ENCODE results near the gene CD28. TPM values are rescaled to one million over a fixed set of nuclear protein-coding genes. Genes with fewer than 3 reads are reported as not detected.
"Not testable (repeated sequence)": the region's sequence is repeated elsewhere in the genome, so short reads cannot be mapped to it uniquely, and the experiment has no call there.

Gene CD28
- total RNA-seq, 2 donors from 2014 or later = 1.5 to 1.9 TPM

GRCh38 chr2:203780231-203780630 lies 73.8 kb downstream of the CD28 start:
- TF ChIP-seq CTCF (IDR thresholded peaks at IDR 0.05) = no peak
- intact Hi-C loops (cut with DNase I) = no loop called here
- no peaks in the 10 kb centered on the region for H3K36me3 ChIP-seq

GRCh38 chr2:203781151-203781550 lies 74.7 kb downstream of the CD28 start:
- Histone ChIP-seq H3K4me3 (no peak overlapping the region), H3K27me3 (no peaks in the 10 kb centered on the region), H3K36me3 (no peaks in the 10 kb centered on the region), H3K9me3 (no peaks in the 10 kb centered on the region), H3K9ac (ENCODE audit: low read depth in 2 of 2, low read length in 2 of 2) (no peak overlapping the region), H3K4me1 (no peaks in the 10 kb centered on the region), H3K27ac (no peak overlapping the region)
- no peak for TF ChIP-seq CTCF (IDR thresholded peaks at IDR 0.05)
- no peak for DNase-seq
- intact Hi-C loops (cut with DNase I) = no loop called here

More at GRCh38 chr2:203780231-203780630, 73.8 kb downstream of the CD28 start:
- H3K4me3 ChIP-seq = no peak overlapping the region
- H3K4me1 ChIP-seq = no peaks in the 10 kb centered on the region
- H3K9ac ChIP-seq (ENCODE audit: low read depth in 2 of 2, low read length in 2 of 2) = no peak overlapping the region
- H3K27ac ChIP-seq = no peak overlapping the region
- H3K27me3 ChIP-seq = no peaks in the 10 kb centered on the region
- no peak for DNase-seq
- H3K9me3 ChIP-seq = no peaks in the 10 kb centered on the region

DNA sequence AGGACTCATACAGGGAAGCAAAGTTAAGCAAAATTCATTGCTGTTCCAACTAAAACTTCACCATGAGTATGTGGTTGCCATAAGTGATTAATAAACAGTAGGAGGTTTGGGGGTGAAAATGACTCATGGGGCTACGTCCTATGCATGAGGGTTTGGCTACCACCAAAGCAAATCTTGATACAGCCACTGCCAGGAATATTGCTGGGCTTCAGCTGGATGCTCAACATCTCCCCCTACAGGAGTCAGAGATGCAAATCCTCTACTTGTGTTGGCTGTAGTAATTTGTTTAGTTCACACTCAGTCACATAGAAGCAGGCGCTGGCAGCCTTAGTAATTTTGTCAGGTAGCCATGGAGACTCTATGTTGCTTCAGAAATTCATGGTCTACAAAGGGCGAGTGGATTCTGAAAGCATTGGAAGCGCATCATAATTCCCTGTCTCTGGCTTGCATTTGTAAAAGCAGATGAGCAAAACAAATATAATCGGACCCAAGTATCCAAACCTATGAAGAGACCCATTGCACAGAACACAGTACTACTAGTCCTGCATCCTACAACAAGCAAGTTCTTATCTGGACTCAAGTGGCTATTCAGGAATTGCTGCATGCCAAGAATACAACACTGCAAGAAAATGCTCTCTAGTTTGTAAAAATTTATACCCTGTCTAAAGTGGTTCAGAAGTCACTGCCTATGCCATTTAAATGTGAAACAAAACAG lies 76.0 kb downstream of the CD28 start:
- H3K27me3 ChIP-seq = no peaks in the 10 kb centered on the region
- H3K9me3 ChIP-seq = no peaks in the 10 kb centered on the region
- H3K27ac ChIP-seq = no peak overlapping the region
- no peak overlapping the region for H3K4me3 ChIP-seq
- DNase-seq = peak; percentile 61
- H3K9ac ChIP-seq (ENCODE audit: low read depth in 2 of 2, low read length in 2 of 2) = no peak overlapping the region
- TF ChIP-seq CTCF (IDR thresholded peaks at IDR 0.05) = peak; percentile 61
- intact Hi-C loops (cut with DNase I) = no loop called here
- H3K4me1 ChIP-seq = no peaks in the 10 kb centered on the region
- H3K36me3 ChIP-seq = no peaks in the 10 kb centered on the region

DNA sequence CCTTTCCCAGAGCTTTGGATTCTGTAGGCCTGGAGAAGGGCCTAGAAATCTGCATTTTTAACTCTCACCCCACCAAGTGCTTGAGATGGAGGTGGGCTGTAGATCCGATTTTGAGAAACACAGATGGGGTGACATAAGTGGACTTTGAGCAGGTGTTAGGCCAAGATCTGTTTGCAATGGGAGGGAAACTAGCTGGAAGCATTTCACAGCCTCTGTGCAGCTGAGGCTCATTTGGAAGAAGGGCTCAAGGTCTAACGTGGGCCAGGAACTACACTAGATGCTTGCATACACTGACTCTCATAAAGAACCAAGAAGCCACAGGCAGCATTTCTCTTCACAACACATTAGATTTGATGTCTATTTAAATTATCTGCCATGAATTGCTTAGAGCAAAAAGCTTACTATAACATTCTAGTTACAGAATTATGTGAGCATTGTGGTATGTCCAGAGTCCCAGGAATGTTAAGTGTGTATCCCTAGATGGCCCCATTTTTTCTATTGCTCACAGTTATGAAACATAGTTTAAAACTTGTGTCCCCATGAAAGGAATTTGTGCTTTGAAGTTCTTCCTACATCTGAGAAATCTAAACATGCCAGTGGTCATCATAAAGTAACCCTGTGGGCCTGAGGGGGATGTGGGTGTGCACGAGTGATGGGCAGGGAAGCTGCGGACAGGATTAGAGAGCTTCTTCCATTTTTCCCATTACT lies 77.2 kb downstream of the CD28 start:
- H3K9ac ChIP-seq (ENCODE audit: low read depth in 2 of 2, low read length in 2 of 2) = no peak overlapping the region
- intact Hi-C loops (cut with DNase I) = no loop called here
- H3K4me1 ChIP-seq = no peaks in the 10 kb centered on the region
- H3K4me3 ChIP-seq = no peak overlapping the region
- H3K27me3 ChIP-seq = no peaks in the 10 kb centered on the region
- DNase-seq = no peak
- TF ChIP-seq CTCF (IDR thresholded peaks at IDR 0.05) = no peak
- H3K9me3 ChIP-seq = no peaks in the 10 kb centered on the region
- H3K36me3 ChIP-seq = no peaks in the 10 kb centered on the region
- no peak overlapping the region for H3K27ac ChIP-seq

DNA sequence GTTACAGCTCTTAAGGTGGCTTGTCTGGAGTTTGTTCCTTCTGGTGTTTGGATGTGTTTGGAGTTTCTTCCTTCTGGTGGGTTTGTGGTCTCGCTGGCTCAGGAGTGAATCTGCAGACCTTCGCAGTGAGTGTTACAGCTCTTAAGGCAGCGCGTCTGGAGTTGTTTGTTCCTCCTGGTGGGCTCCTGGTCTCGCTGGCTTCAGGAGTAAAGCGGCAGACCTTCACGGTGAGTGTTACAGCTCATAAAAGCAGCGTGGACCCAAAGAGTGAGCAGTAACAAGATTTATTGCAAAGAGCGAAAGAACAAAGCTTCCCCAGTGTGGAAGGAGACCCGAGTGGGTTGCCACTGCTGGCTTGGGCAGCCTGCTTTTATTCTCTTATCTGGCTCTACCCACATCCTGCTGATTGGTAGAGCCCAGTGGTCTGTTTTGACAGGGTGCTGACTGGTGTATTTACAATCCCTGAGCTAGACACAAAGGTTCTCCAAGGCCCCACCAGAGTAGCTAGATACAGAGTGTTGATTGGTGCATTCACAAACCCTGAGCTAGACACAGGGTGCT lies 78.4 kb downstream of the CD28 start:
- H3K9me3 ChIP-seq; intact Hi-C loops (cut with DNase I); H3K4me1 ChIP-seq; H3K9ac ChIP-seq (ENCODE audit: low read depth in 2 of 2, low read length in 2 of 2); H3K4me3 ChIP-seq; H3K27ac ChIP-seq; H3K36me3 ChIP-seq; DNase-seq; H3K27me3 ChIP-seq: not testable (repeated sequence)

DNA sequence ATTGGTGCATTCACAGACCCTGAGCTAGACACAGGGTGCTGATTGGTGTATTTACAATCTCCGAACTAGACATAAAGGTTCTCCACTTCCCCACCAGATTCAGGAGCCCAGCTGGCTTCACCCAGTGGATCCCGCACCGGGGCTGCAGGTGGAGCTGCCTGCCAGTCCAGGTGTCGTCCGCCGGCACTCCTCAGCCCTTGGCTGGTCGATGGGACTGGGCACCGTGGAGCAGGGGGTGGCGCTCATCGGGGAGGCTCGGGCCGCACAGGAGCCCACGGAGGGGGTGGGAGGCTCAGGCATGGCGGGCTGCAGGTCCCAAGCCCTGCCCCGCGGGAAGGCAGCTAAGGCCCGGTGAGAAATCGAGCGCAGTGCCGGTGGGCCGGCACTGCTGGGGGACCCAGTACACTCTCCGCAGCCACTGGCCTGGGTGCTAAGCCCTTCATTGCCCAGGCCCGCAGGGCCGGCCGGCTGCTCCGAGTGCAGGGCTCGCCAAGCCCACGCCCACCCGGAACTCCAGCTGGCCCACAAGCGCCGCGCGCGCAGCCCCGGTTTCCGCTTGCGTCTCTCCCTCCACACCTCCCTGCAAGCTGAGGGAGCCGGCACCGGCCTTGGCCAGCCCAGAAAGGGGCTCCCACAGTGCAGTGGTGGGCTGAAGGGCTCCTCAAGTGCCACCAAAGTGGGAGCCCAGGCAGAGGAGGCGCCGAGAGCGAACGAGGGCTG lies 79.1 kb downstream of the CD28 start:
- H3K4me1 ChIP-seq; H3K9ac ChIP-seq (ENCODE audit: low read depth in 2 of 2, low read length in 2 of 2); H3K4me3 ChIP-seq; H3K27ac ChIP-seq; intact Hi-C loops (cut with DNase I); H3K27me3 ChIP-seq; H3K36me3 ChIP-seq; DNase-seq; H3K9me3 ChIP-seq: not testable (repeated sequence)
